AG04450 (cell line): ENCODE data around the gene FAM163B. TPM values are rescaled to one million over a fixed set of nuclear protein-coding genes. Genes with fewer than 3 reads are reported as not detected.

Source experiments
- CTCF ChIA-PET: fragments of 300-600, 350-600 bp; formaldehyde crosslinking; extraction: SDS; loops from one replicate; lab custom pipeline; 2022; ENCODE audit warnings: antibody characterized with exemption, inconsistent platforms; lab: Charles Lee
- POLR2A ChIA-PET: fragments of 350-600 bp; formaldehyde crosslinking; extraction: SDS; loops from one replicate; lab custom pipeline; 2021; ENCODE audit warnings: antibody characterized with exemption, inconsistent platforms; lab: Yijun Ruan, JAX
- DNase-seq: peaks from one replicate; pipeline ENCODE4 v3.0.0-alpha.2; 2011; ENCODE audit warnings: low read depth, low spot score
- H3K27ac ChIP-seq: one replicate; pipeline ENCODE4 v1.5.1; 2012; ENCODE audit warnings: low read depth, low read length, control low read depth
- H3K27me3 ChIP-seq: one replicate; pipeline ENCODE4 v1.6.0; 2012; ENCODE audit warnings: low read length; ENCODE audit not compliant: control insufficient read depth, insufficient read depth
- H3K4me3 ChIP-seq: 2 replicates; pipeline ENCODE4 v1.5.1; 2011; ENCODE audit warnings: mild to moderate bottlenecking, low read depth, low read length, control low read depth
- H3K9me3 ChIP-seq: 2 replicates; pipeline ENCODE4 v1.5.1; 2012; ENCODE audit warnings: low read length; ENCODE audit not compliant: control insufficient read depth, insufficient read depth
- CTCF ChIP-seq: IDR thresholded peaks from 2 replicates; pipeline ENCODE4 v1.5.1; 2011; ENCODE audit warnings: low read depth, low read length, control low read depth, inconsistent platforms
- polyA plus RNA-seq: library from polyadenylated mRNA; depleted of rRNA; stranded (reverse); fragments of >200 nt; gene quantifications from 2 replicates; pipeline ENCODE4 v1.2.3, GENCODE V29; 2011

Gene FAM163B
- polyA plus RNA-seq, 1 experiment: not detected

- Histone ChIP-seq H3K27ac (no peak overlapping the region), H3K4me3 (no peak overlapping the region), H3K27me3 (peaks cover 50% of the 10 kb centered on the region), H3K9me3 (no peaks in the 10 kb centered on the region)
- ChIA-PET POLR2A (no interaction called here), CTCF (no interaction called here)
- DNase-seq: no peak
- TF ChIP-seq CTCF: no peak
Observed at GRCh38 chr9:133608889-133609288, 300 bp downstream of the FAM163B start.

- Histone ChIP-seq H3K27me3 (peaks cover 47% of the 10 kb centered on the region), H3K4me3 (no peak overlapping the region), H3K9me3 (no peaks in the 10 kb centered on the region), H3K27ac (no peak overlapping the region)
- no peak for TF ChIP-seq CTCF
- no peak for DNase-seq
- POLR2A ChIA-PET: no interaction called here
- CTCF ChIA-PET: no interaction called here
Observed at GRCh38 chr9:133608382-133608781, 807 bp downstream of the FAM163B start.

GRCh38 chr9:133607976-133608375 is 1.2 kb downstream of the FAM163B start:
- CTCF ChIA-PET: no interaction called here
- POLR2A ChIA-PET: no interaction called here
- Histone ChIP-seq H3K4me3 (no peak overlapping the region), H3K27me3 (peaks cover 51% of the 10 kb centered on the region), H3K27ac (no peak overlapping the region), H3K9me3 (no peaks in the 10 kb centered on the region)
- TF ChIP-seq CTCF: no peak
- DNase-seq: no peak

GRCh38 chr9:133607381-133607780 is 1.8 kb downstream of the FAM163B start:
- TF ChIP-seq CTCF: no peak
- Histone ChIP-seq H3K4me3 (no peak overlapping the region), H3K27me3 (peaks cover 55% of the 10 kb centered on the region), H3K27ac (no peak overlapping the region), H3K9me3 (no peaks in the 10 kb centered on the region)
- CTCF ChIA-PET: no interaction called here
- no peak for DNase-seq
- POLR2A ChIA-PET: no interaction called here

- ChIA-PET POLR2A (no interaction called here), CTCF (no interaction called here)
- no peak for DNase-seq
- no peak for TF ChIP-seq CTCF
- Histone ChIP-seq H3K4me3 (no peak overlapping the region), H3K27ac (no peak overlapping the region), H3K9me3 (no peaks in the 10 kb centered on the region), H3K27me3 (peaks cover 55% of the 10 kb centered on the region)
Observed at GRCh38 chr9:133606708-133607025, 2.5 kb downstream of the FAM163B start.
